ENCODE measurements around the gene WDR17.

Gene WDR17

GRCh38 chr4:176102414-176103063 lies 36.9 kb downstream of the WDR17 start:
- DNase-seq, result peak; percentile 0

- DNase-seq, result no peak
Measured at GRCh38 chr4:176107695-176108094, 42.1 kb downstream of the WDR17 start.

- no peak for DNase-seq
Measured at GRCh38 chr4:176123710-176124407, 58.2 kb downstream of the WDR17 start.

GRCh38 chr4:176125063-176125462 lies 59.4 kb downstream of the WDR17 start:
- DNase-seq, result no peak

- DNase-seq, result no peak
Measured at GRCh38 chr4:176134670-176135069, 69.0 kb downstream of the WDR17 start.

GRCh38 chr4:176137631-176138030 lies 72.0 kb downstream of the WDR17 start:
- no peak for DNase-seq

- DNase-seq, result no peak
Measured at GRCh38 chr4:176139518-176139917, 73.9 kb downstream of the WDR17 start.

GRCh38 chr4:176142253-176142652 lies 76.6 kb downstream of the WDR17 start:
- DNase-seq, result no peak

GRCh38 chr4:176149680-176150355 lies 84.2 kb downstream of the WDR17 start:
- no peak for DNase-seq

GRCh38 chr4:176150356-176150682 lies 84.7 kb downstream of the WDR17 start:
- DNase-seq, result no peak

- DNase-seq, result no peak
Measured at GRCh38 chr4:176150704-176151103, 85.1 kb downstream of the WDR17 start.

GRCh38 chr4:176153124-176153523 lies 87.5 kb downstream of the WDR17 start:
- DNase-seq, result no peak

GRCh38 chr4:176156656-176157055 lies 91.0 kb downstream of the WDR17 start:
- no peak for DNase-seq

- no peak for DNase-seq
Measured at GRCh38 chr4:176163041-176163440, 97.4 kb downstream of the WDR17 start.

- no peak for DNase-seq
Measured at GRCh38 chr4:176185051-176185450, 119.4 kb downstream of the WDR17 start.

GRCh38 chr4:176186067-176186466 lies 120.4 kb downstream of the WDR17 start:
- DNase-seq, result no peak

GRCh38 chr4:176186671-176187395 lies 121.2 kb downstream of the WDR17 start:
- no peak for DNase-seq

GRCh38 chr4:176187624-176188023 lies 122.0 kb downstream of the WDR17 start:
- no peak for DNase-seq

GRCh38 chr4:176188654-176189053 lies 123.0 kb downstream of the WDR17 start:
- DNase-seq, result no peak

- no peak for DNase-seq
Measured at GRCh38 chr4:176189891-176190795, 124.5 kb downstream of the WDR17 start.

- DNase-seq, result peak; percentile 63
Measured at GRCh38 chr4:176191974-176192373, 126.3 kb downstream of the WDR17 start.

- DNase-seq, result no peak
Measured at GRCh38 chr4:176193126-176193525, 127.5 kb downstream of the WDR17 start.

GRCh38 chr4:176193938-176194337 lies 128.3 kb downstream of the WDR17 start:
- no peak for DNase-seq

Data from NCI-H1436 (cell line).